ENCODE results near the gene BPIFB6. TPM values are rescaled to one million over a fixed set of nuclear protein-coding genes. Genes with fewer than 3 reads are reported as not detected.

The BPIFB6 gene
- total RNA-seq, 1 experiment from 2014 or later: not detected

GRCh38 chr20:33062105-33062824 lies 30.8 kb downstream of the BPIFB6 start:
- intact Hi-C loops (cut with micrococcal nuclease; ENCODE audit: unreplicated experiment): no loop called here
- no TSS peak for BruUV-seq (replicated peaks)

GRCh38 chr20:33062825-33063149 lies 31.3 kb downstream of the BPIFB6 start:
- no TSS peak for BruUV-seq (replicated peaks)
- Histone ChIP-seq H3K36me3 (ENCODE audit: insufficient read depth, low read length, poor library complexity, severe bottlenecking) (no peaks in the 10 kb centered on the region), H3K4me1 (ENCODE audit: insufficient read depth, low read length, poor library complexity, severe bottlenecking) (no peaks in the 10 kb centered on the region), H3K9me3 (ENCODE audit: low read depth, low read length, poor library complexity, severe bottlenecking) (no peaks in the 10 kb centered on the region), H3K27me3 (replicated peaks; ENCODE audit: insufficient read depth, low read depth, low read length, poor library complexity) (no peaks in the 10 kb centered on the region), H3K27ac (ENCODE audit: low read depth, low read length, poor library complexity, severe bottlenecking) (no peak overlapping the region), H3K4me3 (ENCODE audit: low read depth, low read length, poor library complexity, severe bottlenecking) (no peak overlapping the region)
- CTCF ChIA-PET: no interaction called here
- no peak for DNase-seq (ENCODE audit: low spot score)
- POLR2A ChIA-PET (ENCODE audit: low non-redundant PET): no interaction called here
- intact Hi-C loops (cut with micrococcal nuclease; ENCODE audit: unreplicated experiment): no loop called here
- TF ChIP-seq EZH2 (IDR thresholded peaks at IDR 0.05; ENCODE audit: borderline replicate concordance, low read depth, low read length, poor library complexity, severe bottlenecking): no peak
- no peak for TF ChIP-seq CTCF (conservative IDR thresholded peaks at IDR 0.05; ENCODE audit: low read depth, low read length)

More at GRCh38 chr20:33062105-33062824, 30.8 kb downstream of the BPIFB6 start:
- no peaks in the 10 kb centered on the region for H3K9me3 ChIP-seq (ENCODE audit: low read depth, low read length, poor library complexity, severe bottlenecking)
- DNase-seq (ENCODE audit: low spot score): no peak
- CTCF ChIA-PET: no interaction called here
- H3K4me1 ChIP-seq (ENCODE audit: insufficient read depth, low read length, poor library complexity, severe bottlenecking): no peaks in the 10 kb centered on the region
- H3K27ac ChIP-seq (ENCODE audit: low read depth, low read length, poor library complexity, severe bottlenecking): no peak overlapping the region
- POLR2A ChIA-PET (ENCODE audit: low non-redundant PET): no interaction called here
- H3K27me3 ChIP-seq (replicated peaks; ENCODE audit: insufficient read depth, low read depth, low read length, poor library complexity): no peaks in the 10 kb centered on the region
- TF ChIP-seq EZH2 (IDR thresholded peaks at IDR 0.05; ENCODE audit: borderline replicate concordance, low read depth, low read length, poor library complexity, severe bottlenecking): no peak
- TF ChIP-seq CTCF (conservative IDR thresholded peaks at IDR 0.05; ENCODE audit: low read depth, low read length): no peak
- no peaks in the 10 kb centered on the region for H3K36me3 ChIP-seq (ENCODE audit: insufficient read depth, low read length, poor library complexity, severe bottlenecking)
- H3K4me3 ChIP-seq (ENCODE audit: low read depth, low read length, poor library complexity, severe bottlenecking): no peak overlapping the region

- H3K4me1 ChIP-seq (ENCODE audit: insufficient read depth, low read length, poor library complexity, severe bottlenecking): no peaks in the 10 kb centered on the region
- no peaks in the 10 kb centered on the region for H3K36me3 ChIP-seq (ENCODE audit: insufficient read depth, low read length, poor library complexity, severe bottlenecking)
- CTCF ChIA-PET: no interaction called here
- H3K4me3 ChIP-seq (ENCODE audit: low read depth, low read length, poor library complexity, severe bottlenecking): no peak overlapping the region
- DNase-seq (ENCODE audit: low spot score): no peak
- TF ChIP-seq CTCF (conservative IDR thresholded peaks at IDR 0.05; ENCODE audit: low read depth, low read length): no peak
- TF ChIP-seq EZH2 (IDR thresholded peaks at IDR 0.05; ENCODE audit: borderline replicate concordance, low read depth, low read length, poor library complexity, severe bottlenecking): no peak
- no TSS peak for BruUV-seq (replicated peaks)
- intact Hi-C loops (cut with micrococcal nuclease; ENCODE audit: unreplicated experiment): no loop called here
- H3K27ac ChIP-seq (ENCODE audit: low read depth, low read length, poor library complexity, severe bottlenecking): no peak overlapping the region
- H3K27me3 ChIP-seq (replicated peaks; ENCODE audit: insufficient read depth, low read depth, low read length, poor library complexity): no peaks in the 10 kb centered on the region
- POLR2A ChIA-PET (ENCODE audit: low non-redundant PET): no interaction called here
- H3K9me3 ChIP-seq (ENCODE audit: low read depth, low read length, poor library complexity, severe bottlenecking): no peaks in the 10 kb centered on the region
These were observed 31.8 kb downstream of the BPIFB6 start for GRCh38 chr20:33063271-33063670.
